K562 (cell line): Measurements from ENCODE around the gene MAP1LC3B2.

Source experiments
- BCOR ChIP-seq: fragments of 450-650 bp; IDR thresholded peaks from 2 replicates; pipeline ENCODE4 v1.6.1; 2016
- CTCF ChIP-seq, 3 experiments: IDR thresholded peaks in 2 of 3; conservative IDR thresholded peaks in 1 of 3; 2 replicates each; pipeline ENCODE4 v1.5.1; 2011 to 2012; ENCODE audit warnings: low read length in 3 of 3, mild to moderate bottlenecking in 3 of 3, control low read depth in 2 of 3, improper control_type of control experiment in 1 of 3, inconsistent platforms in 1 of 3, low read depth in 1 of 3, mixed read lengths in 1 of 3, moderate library complexity in 1 of 3; ENCODE audit not compliant: insufficient read depth in 2 of 3
- DDX20 ChIP-seq: fragments of 450-650 bp; IDR thresholded peaks from 2 replicates; pipeline ENCODE4 v1.6.1; 2016; ENCODE audit warnings: missing genetic modification characterization, low read depth, mild to moderate bottlenecking, missing compliant biosample characterization, moderate library complexity
- SLC30A9 ChIP-seq: fragments of 250-450 bp; sonication (Bioruptor Pico); IDR thresholded peaks from 2 replicates; pipeline ENCODE4 v1.8.0; 2022; ENCODE audit warnings: mild to moderate bottlenecking, moderate library complexity
- SMARCA5 ChIP-seq: fragments of 450-650 bp; IDR thresholded peaks from 2 replicates; pipeline ENCODE4 v1.6.1; 2016
- TSC22D4 ChIP-seq: fragments of 450-650 bp; IDR thresholded peaks from 2 replicates; pipeline ENCODE4 v1.6.1; 2016; ENCODE audit warnings: missing genetic modification characterization, missing biosample characterization, control low read depth

DNA sequence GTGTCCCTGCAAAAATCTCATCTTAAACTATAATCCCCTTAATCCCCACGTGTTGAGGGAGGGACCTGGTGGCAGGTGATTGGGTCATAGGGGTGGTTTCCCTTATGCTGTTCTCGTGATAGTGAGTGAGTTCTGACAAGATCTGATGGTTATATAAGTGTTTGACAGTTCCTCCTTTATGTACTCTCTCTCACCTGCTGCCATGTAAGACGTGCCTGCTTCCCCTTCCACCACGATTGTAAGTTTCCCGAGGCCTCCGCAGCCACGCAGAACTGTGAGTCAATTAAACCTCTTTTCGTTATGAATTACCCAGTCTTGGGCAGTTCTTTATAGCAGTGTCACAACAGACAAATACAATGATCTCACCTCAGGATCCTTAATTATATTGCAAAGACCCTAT is 45.2 kb upstream of the MAP1LC3B2 start:
- no peak for TF ChIP-seq TSC22D4 (tag)
- TF ChIP-seq CTCF (IDR thresholded peaks at IDR 0.05 in 2 of 3, conservative IDR thresholded peaks at IDR 0.05 in 1 of 3; ENCODE audit: insufficient read depth in 2 of 3, low read depth in 1 of 3, low read length in 3 of 3): no peak
- TF ChIP-seq DDX20 (tag): no peak
- TF ChIP-seq SMARCA5: no peak
- TF ChIP-seq BCOR: no peak
- no peak for TF ChIP-seq SLC30A9 (CRISPR knock-in tag)
